Calu3 (cell line): ENCODE results near the gene MAGI3. TPM values are rescaled to one million over a fixed set of nuclear protein-coding genes. Genes with fewer than 3 reads are reported as not detected.
"Not testable (repeated sequence)": the region's sequence is repeated elsewhere in the genome, so short reads cannot be mapped to it uniquely, and the experiment has no call there.

Experiments
- BruUV-seq: library from RNA; stranded (reverse); fragments of 400-500 nt; replicated peaks from 2 replicates; lab custom pipeline; 2021; lab: Mats Ljungman, UMichigan
- CTCF ChIA-PET: fragments of 300-600 bp; sonication (Branson Sonifier 250); formaldehyde crosslinking; loops from one replicate; lab custom pipeline; 2022; ENCODE audit warnings: antibody characterized with exemption; lab: Charles Lee
- DNase-seq: peaks from one replicate; pipeline ENCODE4 v3.0.0; 2022
- H3K27ac Mint-ChIP-seq: one replicate; pipeline ENCODE4 v1.8.0; 2022; ENCODE audit warnings: mixed read lengths; ENCODE audit not compliant: unreplicated experiment
- H3K27me3 Mint-ChIP-seq: one replicate; pipeline ENCODE4 v1.8.0; 2022; ENCODE audit warnings: mixed read lengths; ENCODE audit not compliant: unreplicated experiment
- H3K36me3 Mint-ChIP-seq: one replicate; pipeline ENCODE4 v1.8.0; 2022; ENCODE audit warnings: mild to moderate bottlenecking, moderate library complexity, mixed read lengths; ENCODE audit not compliant: insufficient read depth, unreplicated experiment
- H3K4me1 Mint-ChIP-seq: one replicate; pipeline ENCODE4 v1.8.0; 2022; ENCODE audit warnings: mild to moderate bottlenecking, low read depth, mixed read lengths; ENCODE audit not compliant: unreplicated experiment
- H3K4me3 Mint-ChIP-seq: one replicate; pipeline ENCODE4 v1.8.0; 2022; ENCODE audit warnings: mild to moderate bottlenecking, low read depth, moderate library complexity, mixed read lengths; ENCODE audit not compliant: unreplicated experiment
- H3K9me3 Mint-ChIP-seq: one replicate; pipeline ENCODE4 v1.8.0; 2022; ENCODE audit warnings: low read depth, mixed read lengths; ENCODE audit not compliant: unreplicated experiment
- intact Hi-C: fragments of 100-400 bp; cut with micrococcal nuclease; formaldehyde crosslinking; loops from one replicate; pipeline ENCODE4 v1.10.0; 2022; ENCODE audit not compliant: unreplicated experiment
- total RNA-seq: library from RNA; stranded (reverse); gene quantifications from 2 replicates; pipeline ENCODE4 v1.2.3, GENCODE V29; 2022
- TF ChIP-seq, protein P1 (sequence below): fragments of 200-600 bp; IDR thresholded peaks from one replicate; pipeline ENCODE4 v1.8.0; 2022; ENCODE audit warnings: antibody characterized with exemption; ENCODE audit not compliant: unreplicated experiment

MAGI3 gene
- total RNA-seq, 1 experiment from 2014 or later: 14.2 TPM

DNA sequence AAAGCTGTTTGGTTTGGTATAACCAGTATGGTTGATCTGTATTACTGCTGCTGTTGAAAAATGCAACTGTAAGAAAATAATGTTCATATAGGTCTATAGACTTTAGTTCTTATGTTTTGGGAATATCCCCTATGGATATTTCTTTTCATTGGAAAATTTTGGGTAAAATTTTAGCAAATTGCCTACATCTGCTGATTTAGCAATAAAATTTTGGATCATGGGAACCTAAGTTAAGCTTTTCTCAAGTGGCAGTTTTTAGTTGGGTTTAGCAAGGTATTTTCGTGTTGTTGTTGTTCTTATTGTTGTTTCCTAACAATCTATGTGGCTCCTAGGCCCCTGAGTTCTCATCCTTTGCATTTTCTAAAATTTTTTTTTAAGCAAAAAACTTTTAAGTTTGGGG lies 201.9 kb downstream of the MAGI3 start:
- DNase-seq: no peak
- H3K4me3 Mint-ChIP-seq: no peak overlapping the region
- no peak overlapping the region for H3K27ac Mint-ChIP-seq
- no TSS peak for BruUV-seq
- H3K9me3 Mint-ChIP-seq: no peaks in the 10 kb centered on the region
- H3K4me1 Mint-ChIP-seq: no peaks in the 10 kb centered on the region
- CTCF ChIA-PET: no interaction called here
- no peaks in the 10 kb centered on the region for H3K36me3 Mint-ChIP-seq
- intact Hi-C loops: no loop called here
- no peaks in the 10 kb centered on the region for H3K27me3 Mint-ChIP-seq
- TF ChIP-seq, protein P1, sequence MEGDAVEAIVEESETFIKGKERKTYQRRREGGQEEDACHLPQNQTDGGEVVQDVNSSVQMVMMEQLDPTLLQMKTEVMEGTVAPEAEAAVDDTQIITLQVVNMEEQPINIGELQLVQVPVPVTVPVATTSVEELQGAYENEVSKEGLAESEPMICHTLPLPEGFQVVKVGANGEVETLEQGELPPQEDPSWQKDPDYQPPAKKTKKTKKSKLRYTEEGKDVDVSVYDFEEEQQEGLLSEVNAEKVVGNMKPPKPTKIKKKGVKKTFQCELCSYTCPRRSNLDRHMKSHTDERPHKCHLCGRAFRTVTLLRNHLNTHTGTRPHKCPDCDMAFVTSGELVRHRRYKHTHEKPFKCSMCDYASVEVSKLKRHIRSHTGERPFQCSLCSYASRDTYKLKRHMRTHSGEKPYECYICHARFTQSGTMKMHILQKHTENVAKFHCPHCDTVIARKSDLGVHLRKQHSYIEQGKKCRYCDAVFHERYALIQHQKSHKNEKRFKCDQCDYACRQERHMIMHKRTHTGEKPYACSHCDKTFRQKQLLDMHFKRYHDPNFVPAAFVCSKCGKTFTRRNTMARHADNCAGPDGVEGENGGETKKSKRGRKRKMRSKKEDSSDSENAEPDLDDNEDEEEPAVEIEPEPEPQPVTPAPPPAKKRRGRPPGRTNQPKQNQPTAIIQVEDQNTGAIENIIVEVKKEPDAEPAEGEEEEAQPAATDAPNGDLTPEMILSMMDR: no peak

DNA sequence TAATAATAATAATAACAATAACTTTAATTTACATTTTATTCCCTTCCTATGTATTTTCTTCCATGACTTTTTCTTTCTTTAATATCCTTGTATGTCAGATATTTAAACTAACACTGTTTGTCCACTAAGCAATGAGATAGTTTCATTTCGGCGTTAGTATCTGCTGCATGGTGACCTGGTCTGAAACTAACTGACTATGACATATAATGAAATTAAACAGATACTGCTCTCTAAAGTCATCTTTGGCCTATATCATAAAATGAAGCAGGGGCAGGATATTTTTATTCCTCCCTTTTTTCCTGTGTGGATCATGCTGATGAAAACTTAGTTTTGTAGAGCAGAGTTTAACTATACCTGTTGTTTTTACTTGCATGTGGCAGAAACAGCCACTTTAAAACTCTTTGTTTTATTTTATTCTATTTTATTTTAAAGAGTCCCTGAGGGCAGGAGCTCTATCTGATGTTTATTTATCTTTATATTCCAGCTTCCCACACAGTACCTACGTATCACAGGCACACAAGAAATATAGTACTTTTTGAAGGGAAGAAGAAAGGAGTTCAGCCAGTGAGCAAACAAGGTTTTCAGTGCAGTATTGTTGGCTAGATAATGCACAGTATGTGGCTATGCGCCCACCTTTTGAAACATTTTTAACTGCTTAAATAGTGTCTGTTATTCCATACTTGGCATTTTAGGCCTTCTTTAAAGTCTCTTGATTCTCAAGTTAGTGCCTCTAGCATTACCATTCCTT lies 203.4 kb downstream of the MAGI3 start:
- no peak for DNase-seq
- intact Hi-C loops: no loop called here
- H3K36me3 Mint-ChIP-seq: no peaks in the 10 kb centered on the region
- no peaks in the 10 kb centered on the region for H3K27me3 Mint-ChIP-seq
- no TSS peak for BruUV-seq
- H3K4me1 Mint-ChIP-seq: no peaks in the 10 kb centered on the region
- no peak overlapping the region for H3K27ac Mint-ChIP-seq
- no peaks in the 10 kb centered on the region for H3K9me3 Mint-ChIP-seq
- CTCF ChIA-PET: no interaction called here
- TF ChIP-seq, protein P1: no peak
- H3K4me3 Mint-ChIP-seq: no peak overlapping the region

DNA sequence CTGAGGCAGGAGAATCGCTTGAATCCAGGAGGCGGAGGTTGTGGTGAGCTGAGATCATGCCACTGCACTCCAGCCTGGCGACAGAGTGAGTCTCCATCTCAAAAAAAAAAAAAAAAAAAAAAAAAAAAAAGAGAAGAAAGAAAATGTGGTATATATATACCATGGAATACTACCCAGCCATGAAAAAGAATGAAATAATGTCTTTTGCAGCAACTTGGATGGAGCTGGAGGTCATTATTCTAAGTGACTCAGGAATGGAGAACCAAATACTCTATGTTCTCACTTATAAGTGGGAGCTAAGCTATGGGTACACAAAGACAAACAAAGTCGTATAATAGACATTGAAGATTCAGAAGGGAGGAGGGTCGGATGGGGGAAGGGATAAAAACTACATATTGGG lies 214.2 kb downstream of the MAGI3 start:
- H3K36me3 Mint-ChIP-seq, H3K4me1 Mint-ChIP-seq, CTCF ChIA-PET, H3K27me3 Mint-ChIP-seq, H3K4me3 Mint-ChIP-seq, DNase-seq, H3K27ac Mint-ChIP-seq, BruUV-seq, intact Hi-C loops, H3K9me3 Mint-ChIP-seq: not testable (repeated sequence)

DNA sequence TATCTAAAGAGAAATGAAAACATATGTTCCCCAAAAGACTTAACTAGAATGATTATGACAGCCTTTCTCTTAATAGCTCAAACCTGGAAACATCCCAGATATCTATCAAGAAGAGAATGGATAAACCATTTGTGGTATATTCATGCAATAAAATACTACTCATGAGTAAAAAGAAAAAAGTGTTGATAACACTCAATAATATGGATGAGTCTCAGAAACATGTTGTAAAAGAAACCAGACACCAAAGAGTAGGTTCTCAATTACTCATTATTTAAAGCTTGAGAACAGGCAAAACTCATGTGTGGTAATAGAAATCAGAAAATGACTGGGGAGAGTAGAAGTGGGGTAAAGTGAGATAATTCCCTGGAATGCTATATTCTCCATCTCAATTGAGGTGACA lies 214.8 kb downstream of the MAGI3 start:
- TF ChIP-seq, protein P1: no peak
- H3K27ac Mint-ChIP-seq: no peak overlapping the region
- no peak overlapping the region for H3K4me3 Mint-ChIP-seq
- no peak for DNase-seq
- no peaks in the 10 kb centered on the region for H3K4me1 Mint-ChIP-seq
- CTCF ChIA-PET: no interaction called here
- H3K36me3 Mint-ChIP-seq: no peaks in the 10 kb centered on the region
- BruUV-seq: no TSS peak
- H3K9me3 Mint-ChIP-seq: peaks cover 2% of the 10 kb centered on the region
- no peaks in the 10 kb centered on the region for H3K27me3 Mint-ChIP-seq
- intact Hi-C loops: no loop called here

DNA sequence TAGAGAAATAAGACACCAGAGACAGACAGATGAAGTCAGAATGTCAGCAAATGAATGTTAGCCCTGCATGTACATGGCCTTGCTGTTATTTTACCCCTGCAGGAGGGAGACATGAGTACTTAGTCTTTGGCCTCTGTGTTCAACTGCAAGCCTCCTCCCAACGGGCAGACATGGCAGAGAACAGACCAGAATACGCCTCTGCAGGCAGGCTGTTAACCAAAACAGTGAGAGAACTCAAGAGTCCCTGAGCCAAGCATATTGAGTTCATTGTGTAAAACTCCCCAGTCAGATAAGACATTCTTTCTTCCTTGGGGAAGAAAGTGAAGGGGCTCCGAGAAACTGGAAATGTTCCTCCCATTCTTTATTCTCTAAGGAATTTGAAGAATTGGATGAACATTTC lies 218.1 kb downstream of the MAGI3 start:
- no peak overlapping the region for H3K4me3 Mint-ChIP-seq
- DNase-seq: no peak
- BruUV-seq: no TSS peak
- CTCF ChIA-PET: no interaction called here
- intact Hi-C loops: no loop called here
- TF ChIP-seq, protein P1: no peak
- no peaks in the 10 kb centered on the region for H3K4me1 Mint-ChIP-seq
- H3K36me3 Mint-ChIP-seq: no peaks in the 10 kb centered on the region
- H3K27ac Mint-ChIP-seq: no peak overlapping the region
- no peaks in the 10 kb centered on the region for H3K27me3 Mint-ChIP-seq
- no peaks in the 10 kb centered on the region for H3K9me3 Mint-ChIP-seq
